Endothelial cell of hepatic sinusoid (primary cell): ENCODE measurements around the gene ACSF3.
"Not testable (repeated sequence)": the region's sequence is repeated elsewhere in the genome, so short reads cannot be mapped to it uniquely, and the experiment has no call there.

Experiments
- in situ Hi-C: cut with HindIII; loops from 2 replicates; pipeline ENCODE4 v1.10.0; 2017; ENCODE audit warnings: low sequenced_read_pairs

ACSF3 gene

DNA sequence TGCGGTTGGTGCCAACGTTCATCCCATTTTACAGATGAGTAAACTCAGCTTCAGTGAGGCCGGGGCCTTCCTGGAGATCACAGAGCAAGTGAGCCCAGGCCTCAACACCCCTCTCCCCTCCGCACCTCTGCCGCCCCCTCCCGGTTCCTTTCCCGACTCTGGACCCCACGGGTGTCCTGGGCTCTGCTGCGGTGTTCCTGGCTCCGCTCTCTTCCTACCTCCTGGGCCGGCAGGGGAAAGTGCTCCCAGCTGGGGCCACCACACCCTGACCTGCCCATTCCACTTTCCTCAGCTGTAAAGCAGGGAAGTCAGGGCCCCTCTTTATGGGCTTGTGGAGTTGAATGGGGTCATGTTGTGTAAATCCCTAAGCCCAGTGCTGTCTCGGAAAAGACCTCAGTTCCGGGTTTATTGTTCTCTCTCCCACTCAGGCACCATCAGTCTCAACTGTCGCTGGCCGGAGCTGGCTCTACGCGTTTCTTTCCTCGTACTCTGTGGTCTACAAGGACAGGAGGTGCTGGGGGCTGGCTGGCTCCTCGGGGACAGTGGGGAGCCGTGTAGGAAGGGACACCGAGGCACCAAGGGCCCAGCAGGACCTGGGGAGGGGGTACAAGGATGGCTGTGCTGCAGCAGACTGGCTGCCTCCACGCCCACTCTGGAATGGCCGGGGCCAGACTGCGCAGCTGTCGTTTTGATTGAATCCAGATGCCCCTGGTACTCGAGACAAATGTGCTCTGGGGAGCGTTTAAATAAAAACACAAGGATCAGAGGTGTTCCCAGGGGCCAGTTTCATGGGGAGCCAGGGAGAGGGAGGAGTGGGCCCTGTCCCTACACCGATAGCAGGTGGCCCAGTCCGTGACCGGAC lies 21.7 kb upstream of the ACSF3 start:
- in situ Hi-C loops = no loop called here

DNA sequence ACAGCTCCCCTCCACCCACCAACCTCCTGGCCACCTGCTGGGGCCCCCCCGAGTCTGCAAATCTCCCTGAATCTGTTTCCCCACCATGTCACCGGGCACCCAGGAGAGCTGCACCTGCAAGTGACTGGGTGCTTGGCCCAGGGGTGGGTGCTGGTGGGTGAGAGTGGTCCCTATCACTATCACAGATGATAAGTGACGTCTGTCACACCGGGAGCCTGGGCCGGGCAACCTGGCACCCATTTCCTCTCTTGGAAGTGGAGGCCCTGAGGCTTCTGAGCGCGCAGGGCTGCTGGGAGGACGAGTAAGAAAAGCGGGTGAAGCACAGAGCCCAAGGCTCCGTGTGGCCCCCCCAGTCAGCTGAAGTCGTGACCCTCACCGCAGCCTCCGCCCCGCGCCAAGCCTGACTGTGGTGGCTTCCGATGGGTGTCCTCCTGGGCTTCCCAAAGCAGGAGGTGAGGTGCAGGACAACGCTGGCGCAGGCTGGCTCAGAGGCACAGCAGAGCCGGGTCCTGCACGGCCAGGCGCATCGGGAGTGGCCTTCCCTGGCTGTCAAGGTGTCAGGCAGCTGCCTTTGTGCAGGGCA lies 21.0 kb upstream of the ACSF3 start:
- in situ Hi-C loops = no loop called here

DNA sequence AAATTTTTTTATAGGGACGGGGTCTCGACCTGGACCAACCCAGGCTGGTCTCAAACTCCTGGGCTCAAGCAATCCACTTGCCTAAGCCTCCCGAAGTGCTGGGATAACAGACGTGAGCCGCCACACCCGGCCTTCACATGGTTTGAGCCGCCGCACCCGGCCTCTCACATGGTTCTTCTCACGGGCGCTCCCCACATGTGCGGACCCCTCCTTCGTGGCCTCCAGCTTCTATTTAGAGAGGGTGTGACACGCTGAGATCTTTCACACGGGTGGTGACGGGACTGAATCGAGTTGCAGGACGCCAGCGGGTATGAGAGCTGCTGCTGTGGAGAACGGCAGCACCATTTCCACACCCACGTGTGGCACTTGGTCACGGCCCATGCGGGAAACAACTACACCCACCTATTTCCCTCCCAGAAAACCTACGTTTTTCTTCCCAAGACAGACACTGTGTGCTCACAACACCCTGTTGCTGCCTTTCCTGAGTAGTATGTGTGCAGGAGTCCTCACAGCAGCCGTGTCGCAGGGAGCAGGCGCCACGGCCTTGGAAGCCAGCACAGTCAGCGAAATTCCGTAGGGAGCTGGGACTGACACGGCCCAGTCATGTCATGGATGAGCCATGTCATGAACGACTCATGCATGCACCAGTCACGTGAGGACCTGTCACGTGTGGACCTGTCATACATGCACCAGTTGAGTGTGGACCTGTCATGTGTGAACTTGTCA lies 20.1 kb upstream of the ACSF3 start:
- in situ Hi-C loops = no loop called here

DNA sequence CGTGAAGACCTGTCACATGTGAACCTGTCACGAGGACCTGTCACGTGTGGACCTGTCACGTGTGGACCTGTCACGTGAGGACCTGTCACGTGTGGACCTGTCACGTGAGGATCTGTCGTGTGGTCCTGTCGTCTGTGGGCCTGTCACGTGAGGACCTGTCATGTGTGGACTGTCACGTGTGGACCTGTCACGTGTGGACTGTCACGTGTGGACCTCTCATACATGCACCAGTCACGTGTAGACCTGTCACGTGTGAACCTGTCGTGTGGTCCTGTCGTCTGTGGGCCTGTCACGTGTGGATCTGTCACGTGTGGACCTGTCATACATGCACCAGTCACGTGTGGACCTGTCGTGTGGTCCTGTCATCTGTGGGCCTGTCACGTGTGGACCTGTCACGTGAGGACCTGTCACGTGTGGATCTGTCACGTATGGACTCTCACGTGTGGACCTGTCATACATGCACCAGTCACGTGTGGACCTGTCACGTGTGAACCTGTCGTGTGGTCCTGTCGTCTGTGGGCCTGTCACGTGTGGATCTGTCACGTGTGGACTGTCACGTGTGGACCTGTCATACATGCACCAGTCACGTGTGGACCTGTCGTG lies 19.5 kb upstream of the ACSF3 start:
- in situ Hi-C loops = not testable (repeated sequence)

DNA sequence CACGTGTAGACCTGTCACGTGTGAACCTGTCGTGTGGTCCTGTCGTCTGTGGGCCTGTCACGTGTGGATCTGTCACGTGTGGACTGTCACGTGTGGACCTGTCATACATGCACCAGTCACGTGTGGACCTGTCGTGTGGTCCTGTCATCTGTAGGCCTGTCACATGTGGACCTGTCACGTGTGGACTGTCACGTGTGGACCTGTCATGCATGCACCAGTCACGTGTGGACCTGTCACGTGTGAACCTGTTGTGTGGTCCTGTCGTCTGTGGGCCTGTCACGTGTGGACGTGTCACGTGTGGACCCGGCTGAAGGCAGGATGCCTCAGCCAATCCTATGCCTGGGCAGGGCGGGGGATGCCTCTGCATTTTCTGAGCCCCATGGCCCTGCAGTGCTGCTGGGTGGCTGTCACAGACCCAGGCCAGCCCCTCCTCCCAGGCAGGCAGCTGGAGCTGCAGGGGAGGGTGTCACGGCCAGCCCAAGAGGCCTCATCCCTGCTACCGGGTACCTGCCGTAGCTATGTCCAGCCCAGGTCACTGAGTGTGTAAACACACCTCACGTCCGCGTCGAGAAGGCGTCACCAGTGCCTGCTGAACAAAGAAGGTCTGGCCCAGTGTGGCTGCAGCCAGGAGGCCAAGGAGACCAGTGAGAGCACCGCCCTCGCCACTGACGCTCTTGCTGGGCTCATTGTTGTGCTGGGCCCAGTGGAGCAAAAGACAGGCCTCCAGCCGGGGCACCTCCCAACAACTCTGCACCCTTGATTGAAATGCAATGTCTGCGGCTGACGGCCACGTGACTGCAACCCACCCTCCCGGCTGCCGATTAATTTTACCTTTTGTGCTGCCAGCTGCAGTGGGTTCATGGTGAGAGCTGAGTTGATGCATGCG lies 18.6 kb upstream of the ACSF3 start:
- in situ Hi-C loops = no loop called here

DNA sequence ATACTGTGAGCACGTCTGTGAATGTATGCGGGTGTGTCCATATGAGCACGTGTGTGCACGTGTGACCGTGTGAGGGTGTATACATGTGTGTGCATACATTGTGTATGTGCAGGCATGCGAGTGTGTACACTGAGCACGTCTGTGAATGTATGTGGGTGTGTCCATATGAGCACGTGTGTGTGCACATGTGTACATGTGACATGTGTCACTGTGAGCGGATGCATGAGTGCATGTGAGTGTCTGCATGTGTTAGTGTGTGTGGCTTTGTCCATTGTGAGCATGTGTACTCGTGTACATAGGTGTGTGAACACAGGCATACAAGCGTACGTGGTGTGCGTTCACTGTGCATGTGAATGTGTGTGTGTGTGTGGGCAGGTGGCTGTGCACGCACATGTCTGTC lies 17.5 kb upstream of the ACSF3 start:
- in situ Hi-C loops = no loop called here

DNA sequence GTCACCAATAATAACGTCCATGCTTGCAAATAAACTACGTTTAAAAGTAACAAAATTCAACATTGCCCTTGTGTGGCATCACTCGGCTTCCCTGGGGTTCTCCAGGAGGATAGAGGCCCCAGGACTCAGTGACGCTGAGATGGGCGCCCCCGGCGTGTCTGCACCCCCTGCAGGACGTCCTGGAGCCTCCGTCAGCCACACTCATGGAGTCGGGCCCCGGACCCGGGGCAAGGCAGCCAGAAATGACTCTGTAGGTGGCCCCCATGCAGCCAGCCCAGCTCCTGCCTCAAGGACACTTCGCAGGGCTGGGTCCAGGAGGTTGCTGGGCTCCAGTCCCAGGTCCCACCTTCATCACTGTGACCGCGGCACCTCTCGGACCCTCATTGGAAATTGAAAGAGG lies 16.6 kb upstream of the ACSF3 start:
- in situ Hi-C loops = no loop called here

GRCh38 chr16:89078172-89078571 lies 15.5 kb upstream of the ACSF3 start:
- in situ Hi-C loops = no loop called here

DNA sequence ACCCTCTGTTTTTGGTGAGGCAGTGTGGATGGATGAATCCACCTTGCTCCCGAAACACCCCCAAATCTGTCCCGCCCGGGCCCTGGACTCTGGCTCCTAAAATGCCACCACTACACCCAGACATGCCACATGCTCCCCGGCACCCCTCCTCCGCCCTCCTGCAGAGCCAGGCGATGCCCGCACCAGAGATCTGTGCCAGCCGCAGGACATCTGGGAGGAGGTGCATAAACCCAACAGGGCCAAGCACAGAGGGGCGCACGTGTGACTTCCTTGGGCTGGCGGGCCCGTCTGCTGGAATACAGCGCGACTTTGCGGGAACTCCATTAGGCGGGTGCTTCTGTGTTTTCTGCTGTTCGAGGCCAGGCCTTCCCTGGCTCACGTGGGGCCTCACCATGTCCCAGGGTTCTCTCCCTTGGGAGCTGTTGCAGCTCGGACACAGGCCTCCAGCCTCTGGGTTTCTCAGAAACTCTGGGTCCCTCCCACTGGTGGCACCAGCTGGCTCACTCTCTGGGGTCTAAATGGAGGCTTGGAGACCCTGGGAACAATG lies 14.1 kb upstream of the ACSF3 start:
- in situ Hi-C loops = no loop called here

- in situ Hi-C loops = no loop called here
Observed at GRCh38 chr16:89080196-89080853, 13.3 kb upstream of the ACSF3 start.

DNA sequence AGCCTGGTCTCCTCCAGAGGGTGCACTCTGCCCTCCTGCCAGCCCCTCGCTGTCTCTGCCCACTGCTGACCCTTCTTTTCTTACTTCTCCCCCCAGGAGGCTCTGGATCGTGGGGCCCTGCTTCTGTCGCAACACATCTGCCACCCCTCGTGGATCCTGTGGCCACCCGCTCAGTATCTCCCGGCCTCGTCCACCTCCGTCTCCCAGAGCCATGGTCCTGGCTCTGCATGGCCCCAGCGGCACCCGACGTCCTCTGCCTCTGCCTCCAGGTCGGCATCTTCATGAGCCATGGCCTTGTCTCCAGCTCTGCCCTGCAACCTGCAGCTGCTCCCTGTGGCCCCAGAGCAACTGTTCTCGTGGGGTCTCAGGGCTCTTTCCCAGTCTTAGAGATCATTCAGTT lies 12.1 kb upstream of the ACSF3 start:
- in situ Hi-C loops = no loop called here

GRCh38 chr16:89084411-89084810 lies 9.2 kb upstream of the ACSF3 start:
- in situ Hi-C loops = no loop called here

DNA sequence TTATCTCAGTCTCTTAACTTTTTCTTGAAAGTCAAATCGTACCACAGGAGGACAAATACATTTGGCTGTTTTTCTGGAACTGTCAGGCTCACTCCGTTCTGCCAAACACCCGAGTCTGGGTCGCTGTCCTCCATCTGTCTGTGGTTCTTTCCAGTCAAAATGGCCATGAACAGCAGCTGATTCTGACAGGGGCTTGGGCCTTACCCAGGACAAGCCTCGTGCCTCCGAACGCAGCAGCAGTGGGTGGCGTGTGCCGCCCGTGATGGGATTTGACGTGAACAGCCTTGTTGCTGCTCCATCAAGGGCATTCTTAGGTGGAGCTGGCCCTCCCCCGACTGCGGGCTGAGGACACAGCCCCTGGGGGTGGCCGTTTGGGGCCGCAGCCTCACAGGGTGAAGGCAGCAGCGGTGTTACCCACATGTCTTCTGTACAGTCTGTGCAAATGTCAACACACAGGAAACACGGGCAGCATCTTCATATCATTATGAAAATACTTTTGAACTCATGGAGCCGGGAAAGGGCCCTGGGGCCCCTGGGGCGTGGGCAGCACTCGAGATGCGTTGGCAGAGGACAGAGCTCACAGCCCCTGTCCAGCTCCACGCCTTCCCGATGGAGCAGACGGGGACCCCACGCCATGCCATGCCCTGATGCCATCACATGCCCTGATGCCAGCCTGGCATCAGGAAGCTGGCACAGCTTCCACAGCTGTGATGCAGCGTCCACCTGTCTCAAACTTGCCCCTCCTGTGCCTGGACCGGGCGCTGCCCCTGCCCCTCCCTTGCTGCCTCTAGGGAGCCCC lies 8.6 kb upstream of the ACSF3 start:
- in situ Hi-C loops = no loop called here

GRCh38 chr16:89085755-89086154 lies 7.9 kb upstream of the ACSF3 start:
- in situ Hi-C loops = no loop called here

- in situ Hi-C loops = no loop called here
Observed at GRCh38 chr16:89087922-89088497, 5.6 kb upstream of the ACSF3 start.

DNA sequence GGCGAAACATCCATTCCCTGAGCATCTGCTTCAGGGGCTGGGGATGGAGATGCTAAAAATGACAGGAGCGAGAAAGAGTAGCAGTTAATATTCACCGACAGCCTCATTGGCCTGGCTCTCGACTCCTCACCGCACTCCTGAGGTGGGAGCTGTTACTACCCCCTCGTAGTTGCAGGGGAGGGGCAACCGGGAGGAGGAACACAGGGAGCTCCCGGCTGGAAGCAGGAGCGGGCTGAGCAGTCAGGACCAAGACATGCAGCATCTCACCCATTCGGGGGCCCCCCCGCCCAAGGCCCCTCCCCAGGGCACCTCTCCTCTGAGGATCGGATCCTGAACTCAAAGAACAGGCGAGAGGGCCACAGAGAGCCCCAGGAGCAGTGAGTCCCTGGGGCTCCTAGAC lies 4.5 kb upstream of the ACSF3 start:
- in situ Hi-C loops = no loop called here

DNA sequence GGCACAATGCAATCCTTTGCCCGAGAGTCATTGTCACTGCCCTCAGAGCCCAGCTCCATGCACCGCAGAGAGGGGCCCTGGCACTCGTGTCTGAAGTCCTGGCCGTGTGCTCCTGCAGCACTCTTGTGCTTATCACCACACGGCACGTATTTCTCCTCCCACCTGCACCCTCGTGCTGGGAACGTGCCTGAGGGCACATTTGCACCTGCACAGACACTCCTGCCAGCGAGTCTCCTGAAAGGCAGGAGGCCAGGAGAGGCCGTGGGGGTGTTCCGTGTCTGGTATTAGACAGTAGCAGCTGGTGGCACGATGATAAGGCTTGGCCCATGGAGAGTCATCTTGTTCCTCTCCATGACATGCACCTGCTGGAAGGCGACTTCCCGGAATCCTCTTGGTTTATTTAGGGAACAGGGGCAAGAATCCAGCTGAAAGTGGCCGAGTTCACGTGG lies 3.4 kb upstream of the ACSF3 start:
- in situ Hi-C loops = no loop called here

GRCh38 chr16:89090669-89091426 lies 2.8 kb upstream of the ACSF3 start:
- in situ Hi-C loops = no loop called here
